ENCODE measurements around the gene ZFYVE9.
A peak's percentile ranks its signal among the peaks of the same experiment; 100 is the strongest.
"Not testable (repeated sequence)": the region's sequence is repeated elsewhere in the genome, so short reads cannot be mapped to it uniquely, and the experiment has no call there.

ZFYVE9 gene

DNA sequence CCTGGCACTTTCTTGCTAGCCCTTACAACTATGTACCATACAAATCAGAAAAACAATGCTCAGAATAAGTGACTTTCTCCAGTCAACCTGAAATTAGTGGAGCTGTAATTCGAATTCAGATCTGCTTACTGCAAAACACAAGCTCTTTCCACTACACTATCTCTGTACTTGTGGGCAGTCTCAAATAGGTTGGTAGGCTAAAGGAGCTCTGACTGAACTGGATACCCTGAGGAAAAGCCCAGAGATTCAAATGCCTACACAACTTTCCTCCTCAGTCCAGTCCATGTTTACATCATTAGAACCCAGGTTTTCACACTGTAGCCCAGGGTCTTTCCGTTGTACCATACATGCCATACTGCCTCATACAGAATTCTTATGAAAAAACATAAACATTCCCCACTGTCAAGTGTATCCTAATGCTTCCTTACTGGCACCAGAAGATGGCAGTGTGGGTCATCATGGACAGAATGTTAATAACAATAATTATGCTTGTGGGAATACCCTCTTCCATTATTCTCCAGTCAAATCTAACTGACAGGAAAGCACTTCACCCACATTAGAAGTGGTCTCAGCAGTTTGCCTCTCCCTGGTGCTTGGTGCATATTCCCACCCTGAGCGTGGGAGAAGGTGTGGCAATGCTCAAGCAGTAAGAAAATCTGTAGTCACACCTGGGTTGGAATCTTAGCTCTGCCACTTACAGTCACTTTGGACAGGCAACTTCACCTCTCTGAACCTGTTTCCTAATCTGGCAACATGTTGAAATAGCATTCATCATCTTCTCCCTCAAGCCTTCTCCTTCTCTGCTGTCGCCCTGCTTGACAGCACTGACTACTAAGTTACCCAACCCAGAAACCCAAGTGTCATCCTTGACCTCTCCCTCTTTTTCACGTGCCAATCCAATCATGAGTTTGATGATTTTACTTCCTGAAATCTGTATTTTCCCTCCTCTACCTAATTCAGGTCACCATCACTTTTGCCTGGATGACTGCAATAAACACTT is 14.4 kb upstream of the ZFYVE9 start:
- Mint-ChIP-seq H3K27me3 (ENCODE audit: low read depth) (peaks cover 51% of the 10 kb centered on the region), H3K36me3 (ENCODE audit: low read depth) (no peaks in the 10 kb centered on the region), H3K9me3 (no peaks in the 10 kb centered on the region), H3K4me3 (no peak overlapping the region), H3K27ac (no peak overlapping the region), H3K4me1 (ENCODE audit: low read depth) (no peaks in the 10 kb centered on the region)
- DNase-seq (ENCODE audit: low spot score), result no peak

GRCh38 chr1:52139817-52140540 is 1.9 kb upstream of the ZFYVE9 start:
- Mint-ChIP-seq H3K27me3 (ENCODE audit: low read depth) (peaks cover 36% of the 10 kb centered on the region), H3K4me1 (ENCODE audit: low read depth) (peaks cover 27% of the 10 kb centered on the region), H3K27ac (peak overlapping the region; percentile 3), H3K4me3 (peak overlapping the region; percentile 13), H3K9me3 (no peaks in the 10 kb centered on the region), H3K36me3 (ENCODE audit: low read depth) (no peaks in the 10 kb centered on the region)
- peak; percentile 42 for DNase-seq (ENCODE audit: low spot score)

DNA sequence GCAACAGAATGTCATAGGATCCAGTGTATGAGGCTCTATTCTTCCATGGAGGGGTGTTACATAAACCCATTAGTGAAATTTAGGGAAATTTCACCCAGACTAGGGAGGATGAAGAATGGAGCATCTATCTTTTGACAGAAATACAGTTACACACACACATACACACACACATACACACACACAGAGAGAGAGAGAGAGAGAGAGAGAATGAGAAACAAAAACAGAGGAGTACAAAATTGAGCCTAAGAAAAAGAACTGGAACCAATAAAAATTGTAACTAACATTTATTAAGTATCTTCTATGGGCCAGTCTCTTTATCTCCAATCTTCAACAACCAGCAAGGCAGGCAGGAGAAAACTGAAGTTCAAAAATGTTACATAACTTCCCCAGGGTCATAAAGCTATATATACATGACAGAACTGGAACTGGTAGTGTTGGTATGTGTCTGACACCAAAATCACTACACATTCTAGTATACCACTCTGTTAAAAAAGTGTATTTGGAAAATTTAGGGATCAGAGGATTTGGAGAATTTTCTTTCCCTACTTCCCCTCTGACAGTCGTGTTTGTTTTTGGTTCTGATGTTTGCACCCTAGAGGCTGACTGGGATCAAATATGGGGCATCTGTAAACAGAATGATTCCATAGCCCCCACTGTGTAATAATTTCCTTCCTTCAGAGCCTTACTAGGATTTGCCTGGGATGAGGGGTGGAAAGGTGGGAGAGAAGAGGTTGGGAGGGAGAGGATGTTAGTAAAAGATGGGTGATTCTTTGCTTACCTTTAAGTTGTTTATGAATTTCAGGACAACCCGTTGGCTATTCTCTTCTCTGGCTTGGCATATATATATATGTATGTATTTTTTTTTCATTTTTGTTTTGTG is 1.0 kb upstream of the ZFYVE9 start:
- H3K9me3 Mint-ChIP-seq, result no peaks in the 10 kb centered on the region
- peak overlapping the region; percentile 77 for H3K4me3 Mint-ChIP-seq
- H3K36me3 Mint-ChIP-seq (ENCODE audit: low read depth), result no peaks in the 10 kb centered on the region
- peaks cover 27% of the 10 kb centered on the region for H3K4me1 Mint-ChIP-seq (ENCODE audit: low read depth)
- no peak for DNase-seq (ENCODE audit: low spot score)
- no peak overlapping the region for H3K27ac Mint-ChIP-seq
- H3K27me3 Mint-ChIP-seq (ENCODE audit: low read depth), result peaks cover 40% of the 10 kb centered on the region

DNA sequence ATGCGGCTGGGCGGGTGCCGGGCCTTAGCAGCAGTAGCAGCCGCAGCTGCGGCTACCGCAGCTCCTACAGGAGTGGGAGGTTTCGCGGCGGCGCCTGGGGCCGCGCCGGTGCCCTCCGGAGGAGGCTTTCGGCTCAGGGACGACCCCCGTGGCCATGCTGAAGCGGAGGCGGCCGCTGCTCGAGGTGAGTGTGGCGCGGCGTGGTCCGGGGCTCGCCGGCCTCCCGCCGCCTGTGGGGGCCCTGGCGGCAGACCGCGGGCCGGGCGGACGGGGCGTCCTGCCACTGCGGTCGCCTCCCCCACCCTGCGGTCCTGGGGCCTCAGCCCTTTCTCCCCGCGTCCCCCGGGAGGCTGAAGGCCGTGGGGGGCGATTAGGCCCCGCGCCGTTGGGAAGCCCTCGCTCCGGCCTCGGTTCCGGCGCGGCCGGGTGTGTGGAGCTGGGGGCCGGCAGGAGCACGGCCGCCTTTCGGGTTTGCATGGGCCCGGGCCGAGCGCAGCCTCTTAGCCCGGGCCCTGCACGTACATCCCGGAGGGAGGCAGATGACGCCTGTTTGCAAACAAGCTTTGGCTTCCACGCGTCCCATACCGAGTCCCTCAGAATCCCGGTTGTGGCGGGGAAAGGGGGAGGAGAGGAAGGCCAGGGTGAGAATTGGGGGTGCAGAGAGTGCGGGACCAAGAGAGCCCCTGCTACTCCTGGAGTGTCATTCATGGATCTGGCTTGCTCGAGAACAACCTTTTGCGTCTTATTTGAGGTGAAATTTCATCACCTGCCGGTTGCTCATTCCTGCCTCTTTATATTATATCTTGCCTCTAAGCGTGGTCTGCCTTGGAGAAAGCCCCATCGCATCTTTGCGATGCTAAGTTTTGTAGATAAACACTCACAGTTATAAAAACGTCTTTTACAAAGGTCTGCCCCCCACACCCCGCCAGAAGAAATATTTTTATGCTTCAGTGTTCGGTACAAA is 613 bp downstream of the ZFYVE9 start:
- Mint-ChIP-seq H3K9me3 (no peaks in the 10 kb centered on the region), H3K36me3 (ENCODE audit: low read depth) (no peaks in the 10 kb centered on the region), H3K27ac (no peak overlapping the region), H3K27me3 (ENCODE audit: low read depth) (peaks cover 43% of the 10 kb centered on the region), H3K4me3 (peak overlapping the region; percentile 77), H3K4me1 (ENCODE audit: low read depth) (peaks cover 27% of the 10 kb centered on the region)
- no peak for DNase-seq (ENCODE audit: low spot score)

GRCh38 chr1:52145137-52145536 is 3.2 kb downstream of the ZFYVE9 start:
- H3K36me3 Mint-ChIP-seq (ENCODE audit: low read depth), result no peaks in the 10 kb centered on the region
- H3K4me1 Mint-ChIP-seq (ENCODE audit: low read depth), result peaks cover 17% of the 10 kb centered on the region
- no peak overlapping the region for H3K4me3 Mint-ChIP-seq
- no peak overlapping the region for H3K27ac Mint-ChIP-seq
- DNase-seq (ENCODE audit: low spot score), result no peak
- H3K9me3 Mint-ChIP-seq, result no peaks in the 10 kb centered on the region
- H3K27me3 Mint-ChIP-seq (ENCODE audit: low read depth), result peaks cover 36% of the 10 kb centered on the region

- H3K27ac Mint-ChIP-seq, result not testable (repeated sequence)
Measured at GRCh38 chr1:52150445-52150844, 8.6 kb downstream of the ZFYVE9 start.

GRCh38 chr1:52150946-52151345 is 9.1 kb downstream of the ZFYVE9 start:
- no peak for DNase-seq (ENCODE audit: low spot score)

More at GRCh38 chr1:52150445-52150844, 8.6 kb downstream of the ZFYVE9 start:
- not testable (repeated sequence) for H3K36me3 Mint-ChIP-seq (ENCODE audit: low read depth); DNase-seq (ENCODE audit: low spot score); H3K4me3 Mint-ChIP-seq; H3K4me1 Mint-ChIP-seq (ENCODE audit: low read depth); H3K9me3 Mint-ChIP-seq; H3K27me3 Mint-ChIP-seq (ENCODE audit: low read depth)

GRCh38 chr1:52152572-52152971 is 10.7 kb downstream of the ZFYVE9 start:
- H3K36me3 Mint-ChIP-seq (ENCODE audit: low read depth), result no peaks in the 10 kb centered on the region
- H3K27me3 Mint-ChIP-seq (ENCODE audit: low read depth), result peaks cover 3% of the 10 kb centered on the region
- no peaks in the 10 kb centered on the region for H3K9me3 Mint-ChIP-seq
- H3K4me3 Mint-ChIP-seq, result no peak overlapping the region
- no peaks in the 10 kb centered on the region for H3K4me1 Mint-ChIP-seq (ENCODE audit: low read depth)
- no peak for DNase-seq (ENCODE audit: low spot score)
- H3K27ac Mint-ChIP-seq, result no peak overlapping the region

More at GRCh38 chr1:52150946-52151345, 9.1 kb downstream of the ZFYVE9 start:
- H3K9me3 Mint-ChIP-seq, result no peaks in the 10 kb centered on the region
- no peak overlapping the region for H3K27ac Mint-ChIP-seq
- peaks cover 7% of the 10 kb centered on the region for H3K27me3 Mint-ChIP-seq (ENCODE audit: low read depth)
- no peak overlapping the region for H3K4me3 Mint-ChIP-seq
- H3K4me1 Mint-ChIP-seq (ENCODE audit: low read depth), result no peaks in the 10 kb centered on the region
- H3K36me3 Mint-ChIP-seq (ENCODE audit: low read depth), result no peaks in the 10 kb centered on the region

DNA sequence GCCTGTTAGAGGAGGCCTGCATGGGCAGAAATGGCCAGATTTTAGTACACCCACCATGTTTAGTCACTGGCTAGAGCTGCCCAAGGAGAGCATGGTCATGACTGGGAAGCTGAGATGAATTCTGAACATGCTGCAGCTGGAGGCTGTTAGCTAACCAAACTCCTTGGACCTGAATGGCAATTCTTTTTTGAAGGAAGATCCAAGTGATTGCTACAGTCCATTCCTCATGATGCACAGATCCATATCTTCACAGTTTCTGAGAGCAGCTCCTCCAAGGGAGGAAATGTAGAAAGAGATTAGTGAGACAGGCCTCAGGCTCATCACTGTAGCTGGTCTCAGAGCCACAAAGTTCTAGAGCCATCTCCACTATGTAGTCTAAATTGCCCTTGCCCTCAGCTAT is 11.1 kb downstream of the ZFYVE9 start:
- Mint-ChIP-seq H3K9me3 (no peaks in the 10 kb centered on the region), H3K36me3 (ENCODE audit: low read depth) (no peaks in the 10 kb centered on the region), H3K4me1 (ENCODE audit: low read depth) (no peaks in the 10 kb centered on the region), H3K4me3 (no peak overlapping the region), H3K27me3 (ENCODE audit: low read depth) (no peaks in the 10 kb centered on the region), H3K27ac (no peak overlapping the region)
- DNase-seq (ENCODE audit: low spot score), result no peak

GRCh38 chr1:52153898-52154297 is 12.0 kb downstream of the ZFYVE9 start:
- no peak overlapping the region for H3K27ac Mint-ChIP-seq
- DNase-seq (ENCODE audit: low spot score), result no peak
- H3K9me3 Mint-ChIP-seq, result no peaks in the 10 kb centered on the region
- H3K4me1 Mint-ChIP-seq (ENCODE audit: low read depth), result no peaks in the 10 kb centered on the region
- no peaks in the 10 kb centered on the region for H3K36me3 Mint-ChIP-seq (ENCODE audit: low read depth)
- no peaks in the 10 kb centered on the region for H3K27me3 Mint-ChIP-seq (ENCODE audit: low read depth)
- no peak overlapping the region for H3K4me3 Mint-ChIP-seq

- no peaks in the 10 kb centered on the region for H3K9me3 Mint-ChIP-seq
- no peak for DNase-seq (ENCODE audit: low spot score)
- H3K27me3 Mint-ChIP-seq (ENCODE audit: low read depth), result no peaks in the 10 kb centered on the region
- H3K27ac Mint-ChIP-seq, result no peak overlapping the region
- no peaks in the 10 kb centered on the region for H3K4me1 Mint-ChIP-seq (ENCODE audit: low read depth)
- no peaks in the 10 kb centered on the region for H3K36me3 Mint-ChIP-seq (ENCODE audit: low read depth)
- no peak overlapping the region for H3K4me3 Mint-ChIP-seq
Measured at GRCh38 chr1:52156460-52156859, 14.6 kb downstream of the ZFYVE9 start.

- no peak overlapping the region for H3K27ac Mint-ChIP-seq
- H3K27me3 Mint-ChIP-seq (ENCODE audit: low read depth), result no peaks in the 10 kb centered on the region
- no peak for DNase-seq (ENCODE audit: low spot score)
Measured at GRCh38 chr1:52157582-52157981, 15.7 kb downstream of the ZFYVE9 start.

DNA sequence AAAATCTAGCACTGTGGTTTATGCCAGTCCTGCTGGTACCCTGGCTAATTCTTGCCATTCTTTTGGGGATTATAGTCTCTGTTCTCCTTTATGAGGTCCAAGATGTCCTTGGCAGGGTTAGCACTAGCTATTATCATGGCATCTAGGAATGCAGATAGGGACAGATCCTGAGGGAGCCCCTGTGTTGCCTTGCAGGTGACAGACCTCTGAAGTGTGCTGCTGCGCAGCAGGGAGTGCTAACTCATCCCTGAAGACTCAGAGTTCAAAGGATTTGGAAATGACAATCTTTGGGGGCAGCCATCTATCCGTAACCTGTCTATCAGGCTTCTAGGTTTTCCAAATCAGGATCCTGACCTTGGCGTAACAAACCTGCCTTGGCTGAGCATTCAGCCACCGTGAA is 16.3 kb downstream of the ZFYVE9 start:
- Mint-ChIP-seq H3K36me3 (ENCODE audit: low read depth) (no peaks in the 10 kb centered on the region), H3K4me1 (ENCODE audit: low read depth) (no peaks in the 10 kb centered on the region), H3K27ac (no peak overlapping the region), H3K9me3 (no peaks in the 10 kb centered on the region), H3K27me3 (ENCODE audit: low read depth) (peaks cover 2% of the 10 kb centered on the region), H3K4me3 (no peak overlapping the region)
- DNase-seq (ENCODE audit: low spot score), result no peak

More at GRCh38 chr1:52157582-52157981, 15.7 kb downstream of the ZFYVE9 start:
- H3K36me3 Mint-ChIP-seq (ENCODE audit: low read depth), result no peaks in the 10 kb centered on the region
- H3K4me1 Mint-ChIP-seq (ENCODE audit: low read depth), result no peaks in the 10 kb centered on the region
- H3K4me3 Mint-ChIP-seq, result no peak overlapping the region
- H3K9me3 Mint-ChIP-seq, result no peaks in the 10 kb centered on the region
